Measurements from ENCODE around the gene ABCB9.

The ABCB9 gene

GRCh38 chr12:122981587-122982476 is 15.6 kb upstream of the ABCB9 start:
- no peak for DNase-seq

GRCh38 chr12:122981036-122981471 is 14.8 kb upstream of the ABCB9 start:
- no peak for DNase-seq

- DNase-seq, result peak; percentile 64 to 67
These were observed 14.1 kb upstream of the ABCB9 start, which contains the start of gene ARL6IP4 for GRCh38 chr12:122980183-122981035. Gene ARL6IP4 (plus strand): TSS chr12:122980681. CDS start chr12:122981140, 459 bp downstream.

- DNase-seq, result no peak
These were observed 13.6 kb upstream of the ABCB9 start for GRCh38 chr12:122979908-122980182.

- DNase-seq, result no peak
These were observed 13.0 kb upstream of the ABCB9 start for GRCh38 chr12:122979001-122979907.

- no peak for DNase-seq
These were observed 12.3 kb upstream of the ABCB9 start for GRCh38 chr12:122978507-122978955.

- no peak for DNase-seq
These were observed 11.6 kb upstream of the ABCB9 start for GRCh38 chr12:122977655-122978392.

GRCh38 chr12:122977153-122977552 is 10.9 kb upstream of the ABCB9 start:
- no peak for DNase-seq

- DNase-seq, result no peak
These were observed 10.3 kb upstream of the ABCB9 start for GRCh38 chr12:122976648-122976975.

GRCh38 chr12:122975790-122976647 is 9.8 kb upstream of the ABCB9 start:
- no peak for DNase-seq

- DNase-seq, result peak; percentile 92 to 94
These were observed 8.9 kb upstream of the ABCB9 start, which contains the start of gene OGFOD2 for GRCh38 chr12:122974892-122975789. Gene OGFOD2 (plus strand): TSS chr12:122975244. CDS start chr12:122975252, 8 bp downstream.

- peak; percentile 98 to 99 for DNase-seq
These were observed 8.1 kb upstream of the ABCB9 start for GRCh38 chr12:122974274-122974891.

GRCh38 chr12:122969676-122970075 is 3.4 kb upstream of the ABCB9 start:
- DNase-seq, result no peak

GRCh38 chr12:122968104-122968503 is 1.8 kb upstream of the ABCB9 start:
- no peak for DNase-seq

GRCh38 chr12:122966743-122967550 is 684 bp upstream of the ABCB9 start:
- DNase-seq, result no peak

- no peak for DNase-seq
These were observed 927 bp downstream of the ABCB9 start for GRCh38 chr12:122965321-122965751.

GRCh38 chr12:122964439-122965257 is 1.6 kb downstream of the ABCB9 start:
- DNase-seq, result no peak

GRCh38 chr12:122963941-122964265 is 2.4 kb downstream of the ABCB9 start:
- no peak for DNase-seq
